RWPE1 (cell line): Measurements from ENCODE around the gene POLR3GL.

ENCODE experiments used
- CTCF ChIA-PET: fragments of 350-600 bp; sonication (Branson Sonifier 250); formaldehyde crosslinking; extraction: SDS; loops from one replicate; lab custom pipeline; 2021; lab: Yijun Ruan, JAX
- POLR2A ChIA-PET: fragments of 400-600 bp; formaldehyde crosslinking; extraction: SDS; loops from one replicate; lab custom pipeline; 2020; ENCODE audit warnings: antibody characterized with exemption; ENCODE audit not compliant: low non-redundant PET; lab: Yijun Ruan, JAX
- DNase-seq: peaks from one replicate; pipeline ENCODE4 v3.0.0; 2012; ENCODE audit warnings: low spot score
- H3K27ac ChIP-seq: fragments of 450-650 bp; 2 replicates; pipeline ENCODE4 v1.5.1; 2017
- TF ChIP-seq, protein P1 (sequence below): fragments of 450-650 bp; conservative IDR thresholded peaks from 2 replicates; pipeline ENCODE4 v1.5.1; 2017; ENCODE audit warnings: low read depth, mild to moderate bottlenecking

POLR3GL gene

GRCh38 chr1:145936247-145936646 is 28.2 kb upstream of the POLR3GL start:
- CTCF ChIA-PET, result no interaction called here

DNA sequence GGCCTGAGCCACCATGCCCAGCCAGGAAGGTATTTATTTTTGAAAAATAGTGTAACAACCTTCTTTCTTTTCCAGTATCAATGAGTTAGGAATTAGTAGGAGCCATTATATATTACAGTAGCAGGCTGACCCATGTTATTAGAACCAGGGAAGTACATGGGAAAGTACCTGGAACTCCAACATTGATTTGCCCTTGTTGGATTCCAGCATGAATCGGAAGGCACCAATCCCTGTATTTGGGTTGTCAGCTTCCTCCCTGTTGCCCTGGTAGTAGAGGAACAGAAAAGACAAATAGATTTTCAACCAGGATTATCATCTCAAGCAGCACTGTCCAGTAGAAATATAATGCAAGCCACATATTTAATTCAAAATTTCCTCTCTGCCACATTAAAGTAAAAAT is 27.1 kb upstream of the POLR3GL start:
- ChIA-PET POLR2A (no interaction called here), CTCF (no interaction called here)
- TF ChIP-seq, protein P1, sequence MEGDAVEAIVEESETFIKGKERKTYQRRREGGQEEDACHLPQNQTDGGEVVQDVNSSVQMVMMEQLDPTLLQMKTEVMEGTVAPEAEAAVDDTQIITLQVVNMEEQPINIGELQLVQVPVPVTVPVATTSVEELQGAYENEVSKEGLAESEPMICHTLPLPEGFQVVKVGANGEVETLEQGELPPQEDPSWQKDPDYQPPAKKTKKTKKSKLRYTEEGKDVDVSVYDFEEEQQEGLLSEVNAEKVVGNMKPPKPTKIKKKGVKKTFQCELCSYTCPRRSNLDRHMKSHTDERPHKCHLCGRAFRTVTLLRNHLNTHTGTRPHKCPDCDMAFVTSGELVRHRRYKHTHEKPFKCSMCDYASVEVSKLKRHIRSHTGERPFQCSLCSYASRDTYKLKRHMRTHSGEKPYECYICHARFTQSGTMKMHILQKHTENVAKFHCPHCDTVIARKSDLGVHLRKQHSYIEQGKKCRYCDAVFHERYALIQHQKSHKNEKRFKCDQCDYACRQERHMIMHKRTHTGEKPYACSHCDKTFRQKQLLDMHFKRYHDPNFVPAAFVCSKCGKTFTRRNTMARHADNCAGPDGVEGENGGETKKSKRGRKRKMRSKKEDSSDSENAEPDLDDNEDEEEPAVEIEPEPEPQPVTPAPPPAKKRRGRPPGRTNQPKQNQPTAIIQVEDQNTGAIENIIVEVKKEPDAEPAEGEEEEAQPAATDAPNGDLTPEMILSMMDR, result no peak
- H3K27ac ChIP-seq, result no peak overlapping the region
- no peak for DNase-seq

More at GRCh38 chr1:145936247-145936646, 28.2 kb upstream of the POLR3GL start:
- no peak for DNase-seq
- POLR2A ChIA-PET, result no interaction called here
- H3K27ac ChIP-seq, result peak overlapping the region; percentile 40; the same call in 1 of the 2 replicates
- TF ChIP-seq, protein P1, result no peak

GRCh38 chr1:145942405-145942804 is 22.1 kb upstream of the POLR3GL start:
- TF ChIP-seq, protein P1, result no peak
- ChIA-PET POLR2A (no interaction called here), CTCF (no interaction called here)
- no peak for DNase-seq
- no peak overlapping the region for H3K27ac ChIP-seq

DNA sequence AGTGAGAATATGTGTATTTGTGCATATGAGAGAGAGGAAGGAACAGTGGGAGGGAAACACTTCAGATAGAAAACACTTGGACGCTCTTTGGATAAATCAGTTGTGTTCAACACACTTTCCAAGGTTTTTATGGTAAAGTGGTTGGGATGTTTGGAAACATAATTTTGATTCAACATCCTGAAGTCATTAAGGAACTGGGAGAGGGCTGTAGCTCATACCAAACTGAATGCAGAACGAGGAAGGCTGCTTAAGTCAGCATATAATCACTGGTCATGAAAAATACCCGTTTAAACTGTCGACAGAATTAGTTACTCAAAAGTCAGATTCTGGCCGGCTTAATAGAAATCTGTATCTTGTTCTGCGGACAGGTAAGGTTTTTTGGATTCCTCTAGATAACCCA is 21.6 kb upstream of the POLR3GL start:
- TF ChIP-seq, protein P1, result no peak
- CTCF ChIA-PET, result no interaction called here
- POLR2A ChIA-PET, result no interaction called here

GRCh38 chr1:145944532-145944931 is 20.0 kb upstream of the POLR3GL start:
- no peak for DNase-seq
- no peak overlapping the region for H3K27ac ChIP-seq
- TF ChIP-seq, protein P1, result no peak
- POLR2A ChIA-PET, result no interaction called here
- CTCF ChIA-PET, result no interaction called here

More for the DNA sequence above, 21.6 kb upstream of the POLR3GL start:
- H3K27ac ChIP-seq, result no peak overlapping the region
- no peak for DNase-seq

GRCh38 chr1:145946477-145946986 is 18.0 kb upstream of the POLR3GL start:
- TF ChIP-seq, protein P1, result no peak
- no peak overlapping the region for H3K27ac ChIP-seq
- CTCF ChIA-PET, result no interaction called here
- POLR2A ChIA-PET, result no interaction called here
- no peak for DNase-seq
